ENCODE measurements around the gene ZNF316. TPM values are rescaled to one million over a fixed set of nuclear protein-coding genes. Genes with fewer than 3 reads are reported as not detected.
"Not testable (repeated sequence)": the region's sequence is repeated elsewhere in the genome, so short reads cannot be mapped to it uniquely, and the experiment has no call there.

ZNF316 gene
- total RNA-seq, 1 experiment from 2014 or later, result 9.1 TPM

DNA sequence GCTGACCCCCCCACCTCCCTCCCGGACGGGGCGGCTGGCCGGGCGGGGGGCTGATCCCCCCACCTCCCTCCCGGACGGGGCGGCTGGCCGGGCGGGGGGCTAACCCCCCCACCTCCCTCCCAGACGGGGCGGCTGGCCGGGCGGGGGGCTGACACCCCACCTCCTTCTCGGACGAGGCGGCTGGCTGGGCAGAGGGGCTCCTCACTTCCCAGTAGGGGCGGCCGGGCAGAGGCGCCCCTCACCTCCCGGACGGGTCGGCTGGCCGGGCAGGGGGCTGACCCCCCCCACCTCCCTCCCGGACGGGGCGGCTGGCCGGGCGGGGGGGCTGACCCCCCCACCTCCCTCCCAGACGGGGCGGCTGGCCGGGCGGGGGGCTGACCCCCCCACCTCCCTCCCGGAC, 33.7 kb downstream of the ZNF316 start:
- not testable (repeated sequence) for H3K27me3 ChIP-seq (ENCODE audit: low read length); H4K20me1 ChIP-seq (ENCODE audit: insufficient read depth, low read depth, low read length); H3K9me2 ChIP-seq (replicated peaks; ENCODE audit: insufficient read depth, low read length); DNase-seq; H2AFZ ChIP-seq (ENCODE audit: low read length); H3K4me3 ChIP-seq (ENCODE audit: low read length); H3K36me3 ChIP-seq (ENCODE audit: insufficient read depth, low read length); H3K9ac ChIP-seq (ENCODE audit: low read length); H3K27ac ChIP-seq (ENCODE audit: low read length); H3K79me2 ChIP-seq (ENCODE audit: low read length); H3K4me1 ChIP-seq (ENCODE audit: low read length); H3K4me2 ChIP-seq (ENCODE audit: low read depth, low read length, poor library complexity, severe bottlenecking)
- peaks cover 32% of the 10 kb centered on the region for H3K9me3 ChIP-seq (ENCODE audit: low read length)

DNA sequence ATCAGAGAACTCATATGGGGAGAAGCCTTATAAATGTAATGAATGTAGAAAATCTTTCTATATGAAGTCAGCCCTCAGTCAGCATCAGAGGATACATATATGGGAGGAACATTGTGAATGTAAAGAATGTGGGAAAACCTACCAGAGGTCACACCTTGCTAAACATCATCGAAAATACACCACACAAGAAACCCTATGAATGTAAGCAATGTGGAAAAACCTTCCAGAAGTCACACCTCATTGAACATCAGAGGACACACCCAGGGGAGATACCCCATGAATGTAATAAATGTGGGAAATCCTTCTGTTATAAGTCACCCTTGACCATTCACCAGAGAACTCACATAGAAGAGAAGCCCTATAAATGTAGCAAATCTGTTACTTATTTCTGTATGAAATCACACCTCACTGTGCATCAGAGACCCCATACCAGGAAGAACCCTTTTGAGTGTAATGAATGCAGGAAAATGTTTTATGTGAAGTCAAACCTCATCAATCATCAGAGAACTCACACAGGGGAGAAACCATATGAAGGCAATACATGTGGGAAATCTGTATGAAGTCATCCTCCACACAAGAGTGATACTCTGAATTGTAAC, 38.8 kb downstream of the ZNF316 start:
- no peak for DNase-seq
- Histone ChIP-seq H3K4me1 (ENCODE audit: low read length) (no peaks in the 10 kb centered on the region), H3K27ac (ENCODE audit: low read length) (no peak overlapping the region), H3K4me3 (ENCODE audit: low read length) (no peak overlapping the region), H3K27me3 (ENCODE audit: low read length) (no peaks in the 10 kb centered on the region), H3K9ac (ENCODE audit: low read length) (no peak overlapping the region), H4K20me1 (ENCODE audit: insufficient read depth, low read depth, low read length) (no peaks in the 10 kb centered on the region), H3K36me3 (ENCODE audit: insufficient read depth, low read length) (no peaks in the 10 kb centered on the region), H2AFZ (ENCODE audit: low read length) (no peak overlapping the region), H3K9me3 (ENCODE audit: low read length) (peaks cover 51% of the 10 kb centered on the region), H3K79me2 (ENCODE audit: low read length) (no peaks in the 10 kb centered on the region), H3K9me2 (replicated peaks; ENCODE audit: insufficient read depth, low read length) (no peaks in the 10 kb centered on the region), H3K4me2 (ENCODE audit: low read depth, low read length, poor library complexity, severe bottlenecking) (no peak overlapping the region)

DNA sequence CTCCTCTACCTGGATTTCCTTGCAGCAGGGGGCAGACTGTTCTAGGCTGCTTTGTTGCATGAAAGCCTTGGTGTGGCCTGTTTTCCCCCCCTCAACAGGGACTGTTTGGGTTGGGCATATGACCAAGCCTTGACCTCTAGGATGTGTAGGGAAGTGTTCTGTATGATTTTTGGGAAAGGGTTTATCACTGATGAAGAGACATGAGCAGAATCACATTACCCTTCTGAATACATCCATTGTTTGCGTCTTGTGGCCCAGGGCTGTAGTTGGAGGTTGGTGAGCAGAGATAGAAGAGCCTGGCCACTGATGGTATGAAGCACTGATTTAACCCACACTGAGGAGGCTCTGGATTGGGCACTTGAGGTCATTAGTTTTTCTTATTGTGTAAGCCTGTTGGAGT, 43.0 kb downstream of the ZNF316 start:
- Histone ChIP-seq H3K9me2 (replicated peaks; ENCODE audit: insufficient read depth, low read length) (no peaks in the 10 kb centered on the region), H3K9ac (ENCODE audit: low read length) (no peak overlapping the region)

DNA sequence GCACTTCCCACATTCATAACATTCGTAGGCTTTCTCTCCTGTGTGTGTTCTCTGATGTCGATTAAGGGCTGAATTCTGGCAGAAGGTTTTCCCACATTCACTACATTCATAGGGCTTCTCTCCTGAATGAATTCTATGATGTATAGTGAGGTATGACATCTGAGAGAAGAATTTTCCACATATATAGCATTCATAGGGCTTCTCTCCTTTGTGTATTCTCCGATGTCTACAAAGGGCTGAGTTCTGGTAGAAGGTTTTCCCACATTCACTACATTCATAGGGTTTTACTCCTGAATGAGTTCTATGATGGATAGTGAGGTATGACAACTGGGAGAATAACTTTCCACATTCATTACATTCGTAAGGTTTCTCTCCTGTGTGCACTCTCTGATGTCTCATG, 54.0 kb downstream of the ZNF316 start:
- Histone ChIP-seq H3K36me3 (ENCODE audit: insufficient read depth, low read length) (peaks cover 98% of the 10 kb centered on the region), H3K9ac (ENCODE audit: low read length) (no peak overlapping the region), H2AFZ (ENCODE audit: low read length) (no peak overlapping the region), H3K4me3 (ENCODE audit: low read length) (0 out of 2 replicates have a peak overlapping the region, but pooled peaks have one; percentile 1), H3K4me1 (ENCODE audit: low read length) (no peaks in the 10 kb centered on the region), H3K79me2 (ENCODE audit: low read length) (no peaks in the 10 kb centered on the region), H4K20me1 (ENCODE audit: insufficient read depth, low read depth, low read length) (no peaks in the 10 kb centered on the region), H3K27ac (ENCODE audit: low read length) (no peak overlapping the region), H3K9me2 (replicated peaks; ENCODE audit: insufficient read depth, low read length) (no peaks in the 10 kb centered on the region), H3K9me3 (ENCODE audit: low read length) (peaks cover 84% of the 10 kb centered on the region), H3K4me2 (ENCODE audit: low read depth, low read length, poor library complexity, severe bottlenecking) (no peak overlapping the region), H3K27me3 (ENCODE audit: low read length) (no peaks in the 10 kb centered on the region)
- peak; percentile 44 for DNase-seq

More for the DNA sequence above, 43.0 kb downstream of the ZNF316 start:
- no peaks in the 10 kb centered on the region for H3K27me3 ChIP-seq (ENCODE audit: low read length)
- no peak overlapping the region for H2AFZ ChIP-seq (ENCODE audit: low read length)
- H3K27ac ChIP-seq (ENCODE audit: low read length), result no peak overlapping the region
- no peaks in the 10 kb centered on the region for H3K4me1 ChIP-seq (ENCODE audit: low read length)
- no peak overlapping the region for H3K4me3 ChIP-seq (ENCODE audit: low read length)
- H3K4me2 ChIP-seq (ENCODE audit: low read depth, low read length, poor library complexity, severe bottlenecking), result no peak overlapping the region
- no peaks in the 10 kb centered on the region for H4K20me1 ChIP-seq (ENCODE audit: insufficient read depth, low read depth, low read length)
- peaks cover 2% of the 10 kb centered on the region; the same call in 1 of the 2 replicates for H3K36me3 ChIP-seq (ENCODE audit: insufficient read depth, low read length)
- H3K9me3 ChIP-seq (ENCODE audit: low read length), result peaks cover 58% of the 10 kb centered on the region
- no peak for DNase-seq
- no peaks in the 10 kb centered on the region for H3K79me2 ChIP-seq (ENCODE audit: low read length)

DNA sequence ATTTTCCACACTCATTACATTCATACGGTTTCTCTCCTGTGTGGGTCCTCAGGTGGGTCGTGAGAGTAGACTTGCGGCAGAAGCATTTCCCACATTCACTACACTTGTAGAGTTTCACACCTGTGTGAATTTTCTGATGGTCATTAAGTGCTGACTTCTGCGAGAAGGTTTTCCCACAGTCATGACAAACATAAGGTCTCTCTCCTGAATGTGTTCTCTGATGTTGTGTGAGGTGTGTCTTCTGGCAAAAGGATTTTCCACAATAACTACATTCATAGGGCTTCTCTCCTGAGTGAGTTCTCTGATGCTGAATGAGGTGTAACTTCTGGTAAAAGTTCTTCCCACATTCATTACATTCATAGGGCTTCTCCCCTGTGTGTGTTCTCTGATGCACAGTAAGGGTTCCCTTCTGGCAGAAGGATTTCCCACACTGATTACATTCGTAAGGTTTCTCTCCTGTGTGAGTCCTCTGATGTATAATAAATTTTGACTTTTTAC, 54.5 kb downstream of the ZNF316 start:
- H3K9me3 ChIP-seq (ENCODE audit: low read length), result peaks cover 84% of the 10 kb centered on the region
- no peaks in the 10 kb centered on the region for H3K9me2 ChIP-seq (replicated peaks; ENCODE audit: insufficient read depth, low read length)
- no peaks in the 10 kb centered on the region for H3K79me2 ChIP-seq (ENCODE audit: low read length)
- H3K27ac ChIP-seq (ENCODE audit: low read length), result no peak overlapping the region
- H3K4me2 ChIP-seq (ENCODE audit: low read depth, low read length, poor library complexity, severe bottlenecking), result no peak overlapping the region
- H3K36me3 ChIP-seq (ENCODE audit: insufficient read depth, low read length), result peaks cover 98% of the 10 kb centered on the region
- no peaks in the 10 kb centered on the region for H3K27me3 ChIP-seq (ENCODE audit: low read length)
- no peak overlapping the region for H2AFZ ChIP-seq (ENCODE audit: low read length)
- H3K4me1 ChIP-seq (ENCODE audit: low read length), result no peaks in the 10 kb centered on the region
- no peak overlapping the region for H3K9ac ChIP-seq (ENCODE audit: low read length)
- no peaks in the 10 kb centered on the region for H4K20me1 ChIP-seq (ENCODE audit: insufficient read depth, low read depth, low read length)
- no peak overlapping the region for H3K4me3 ChIP-seq (ENCODE audit: low read length)
- peak; percentile 49 for DNase-seq

DNA sequence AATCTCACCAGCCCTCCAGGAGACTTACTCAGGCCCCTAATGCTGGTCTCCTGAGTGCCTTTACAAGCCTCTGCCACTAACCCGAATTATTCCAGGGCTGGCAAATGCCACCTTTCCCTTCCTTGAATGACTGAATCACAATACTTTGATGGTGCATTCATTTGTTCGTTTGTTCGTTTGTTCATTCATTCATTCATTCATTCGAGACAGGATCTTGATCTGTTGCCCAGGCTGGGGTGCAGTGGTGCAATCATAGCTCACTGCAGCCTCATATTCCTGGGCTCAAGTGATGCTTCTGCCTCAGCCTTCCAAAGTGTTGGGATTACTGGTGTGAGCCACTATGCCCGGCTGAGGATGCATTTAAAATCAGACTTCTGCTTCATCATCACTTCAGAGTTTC, 63.7 kb downstream of the ZNF316 start:
- DNase-seq, result no peak
- Histone ChIP-seq H3K9me3 (ENCODE audit: low read length) (peaks cover 65% of the 10 kb centered on the region), H4K20me1 (ENCODE audit: insufficient read depth, low read depth, low read length) (no peaks in the 10 kb centered on the region), H3K4me1 (ENCODE audit: low read length) (peaks cover 8% of the 10 kb centered on the region), H3K27me3 (ENCODE audit: low read length) (no peaks in the 10 kb centered on the region), H3K79me2 (ENCODE audit: low read length) (peaks cover 73% of the 10 kb centered on the region), H3K27ac (ENCODE audit: low read length) (no peak overlapping the region), H3K9me2 (replicated peaks; ENCODE audit: insufficient read depth, low read length) (no peaks in the 10 kb centered on the region), H3K4me2 (ENCODE audit: low read depth, low read length, poor library complexity, severe bottlenecking) (no peak overlapping the region), H3K36me3 (ENCODE audit: insufficient read depth, low read length) (peaks cover 93% of the 10 kb centered on the region), H3K4me3 (ENCODE audit: low read length) (no peak overlapping the region), H3K9ac (ENCODE audit: low read length) (no peak overlapping the region), H2AFZ (ENCODE audit: low read length) (no peak overlapping the region)

DNA sequence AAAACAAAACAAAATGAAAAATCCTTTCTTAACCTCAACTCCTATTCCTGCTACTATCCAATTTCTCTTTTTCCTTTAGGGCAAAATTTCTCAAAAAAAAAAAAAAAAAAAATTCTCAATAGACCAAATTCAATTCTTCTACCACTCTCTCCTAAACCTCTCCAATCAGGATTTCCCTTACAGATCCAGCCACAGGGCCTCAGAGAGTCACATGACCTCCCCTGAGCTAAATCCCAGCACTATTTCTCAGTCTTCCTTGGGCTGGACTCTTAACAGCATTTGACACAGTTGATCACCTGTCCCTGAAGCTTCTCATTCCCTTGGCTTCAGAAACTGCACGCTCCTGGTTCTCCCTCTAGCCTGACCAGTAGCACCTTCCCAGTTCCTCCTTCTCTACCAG, 64.7 kb downstream of the ZNF316 start:
- Histone ChIP-seq H3K36me3 (ENCODE audit: insufficient read depth, low read length) (peaks cover 83% of the 10 kb centered on the region), H3K9ac (ENCODE audit: low read length) (no peak overlapping the region), H3K27ac (ENCODE audit: low read length) (no peak overlapping the region), H3K4me1 (ENCODE audit: low read length) (peaks cover 9% of the 10 kb centered on the region), H3K27me3 (ENCODE audit: low read length) (no peaks in the 10 kb centered on the region), H3K79me2 (ENCODE audit: low read length) (peaks cover 81% of the 10 kb centered on the region), H3K9me3 (ENCODE audit: low read length) (peaks cover 56% of the 10 kb centered on the region), H4K20me1 (ENCODE audit: insufficient read depth, low read depth, low read length) (no peaks in the 10 kb centered on the region), H3K9me2 (replicated peaks; ENCODE audit: insufficient read depth, low read length) (no peaks in the 10 kb centered on the region), H3K4me3 (ENCODE audit: low read length) (no peak overlapping the region), H2AFZ (ENCODE audit: low read length) (no peak overlapping the region), H3K4me2 (ENCODE audit: low read depth, low read length, poor library complexity, severe bottlenecking) (no peak overlapping the region)
- no peak for DNase-seq
